HG02885 (cell line): Measurements from ENCODE around the gene OR2J3.
A peak's percentile ranks its signal among the peaks of the same experiment; 100 is the strongest.
"Not testable (repeated sequence)": the region's sequence is repeated elsewhere in the genome, so short reads cannot be mapped to it uniquely, and the experiment has no call there.

Experiments used
- ATAC-seq: cut with Tn5 transposase; IDR thresholded peaks from one replicate; pipeline ENCODE4 v1.9.1; 2021; ENCODE audit warnings: mild to moderate bottlenecking; ENCODE audit not compliant: unreplicated experiment, poor library complexity

The OR2J3 gene

GRCh38 chr6:29107758-29108157, at the start of gene OR2J3:
TSS of gene OR2J3 (plus strand) at chr6:29108058. CDS start at chr6:29111891, 3,833 bp downstream.
- ATAC-seq = no peak

GRCh38 chr6:29071831-29072723, 35.8 kb upstream of the OR2J3 start:
- peak; percentile 63 for ATAC-seq

GRCh38 chr6:29079203-29079602, 28.7 kb upstream of the OR2J3 start:
- ATAC-seq = no peak

- ATAC-seq = no peak
These were observed 26.5 kb upstream of the OR2J3 start for GRCh38 chr6:29081312-29081711.

GRCh38 chr6:29082457-29082856, 25.4 kb upstream of the OR2J3 start:
- no peak for ATAC-seq

- ATAC-seq = no peak
These were observed 20.6 kb upstream of the OR2J3 start, which contains the start of gene OR2B3 for GRCh38 chr6:29087213-29087612. TSS of gene OR2B3 (minus strand) at chr6:29087313. CDS start at chr6:29087248, 65 bp downstream.

- ATAC-seq = no peak
These were observed 14.9 kb upstream of the OR2J3 start for GRCh38 chr6:29092957-29093356.

GRCh38 chr6:29097803-29098202, 10.1 kb upstream of the OR2J3 start:
- no peak for ATAC-seq

GRCh38 chr6:29099190-29099589, 8.7 kb upstream of the OR2J3 start, which contains the start of gene OR2J1:
TSS of gene OR2J1 (plus strand) at chr6:29099490. CDS start at chr6:29100943, 1,453 bp downstream.
- no peak for ATAC-seq

GRCh38 chr6:29112135-29112534, 4.3 kb downstream of the OR2J3 start:
- ATAC-seq = no peak

- not testable (repeated sequence) for ATAC-seq
These were observed 7.1 kb downstream of the OR2J3 start for GRCh38 chr6:29114964-29115363.

- no peak for ATAC-seq
These were observed 21.6 kb downstream of the OR2J3 start for GRCh38 chr6:29129326-29130012.

- ATAC-seq = no peak
These were observed 22.8 kb downstream of the OR2J3 start for GRCh38 chr6:29130644-29131043.

- no peak for ATAC-seq
These were observed 23.8 kb downstream of the OR2J3 start for GRCh38 chr6:29131691-29132090.

- no peak for ATAC-seq
These were observed 29.9 kb downstream of the OR2J3 start for GRCh38 chr6:29137724-29138123.

- ATAC-seq = no peak
These were observed 33.7 kb downstream of the OR2J3 start for GRCh38 chr6:29141606-29142005.

- no peak for ATAC-seq
These were observed 34.5 kb downstream of the OR2J3 start for GRCh38 chr6:29142309-29142708.

- ATAC-seq = no peak
These were observed 38.3 kb downstream of the OR2J3 start for GRCh38 chr6:29146179-29146578.

- no peak for ATAC-seq
These were observed 39.2 kb downstream of the OR2J3 start for GRCh38 chr6:29147074-29147473.

- not testable (repeated sequence) for ATAC-seq
These were observed 41.6 kb downstream of the OR2J3 start for GRCh38 chr6:29149444-29149843.

- ATAC-seq = no peak
These were observed 45.2 kb downstream of the OR2J3 start for GRCh38 chr6:29153083-29153482.
